NCI-H146 treated with DMSO at 0.1 percent for 48 hours (cell line): ENCODE data around the gene MALAT1.
"Not testable (repeated sequence)": the region's sequence is repeated elsewhere in the genome, so short reads cannot be mapped to it uniquely, and the experiment has no call there.

Experiments
- DNase-seq: peaks from one replicate; lab custom pipeline; 2025; ENCODE audit not compliant: unreplicated experiment; lab: John Stamatoyannopoulos, UW

The MALAT1 gene

DNA sequence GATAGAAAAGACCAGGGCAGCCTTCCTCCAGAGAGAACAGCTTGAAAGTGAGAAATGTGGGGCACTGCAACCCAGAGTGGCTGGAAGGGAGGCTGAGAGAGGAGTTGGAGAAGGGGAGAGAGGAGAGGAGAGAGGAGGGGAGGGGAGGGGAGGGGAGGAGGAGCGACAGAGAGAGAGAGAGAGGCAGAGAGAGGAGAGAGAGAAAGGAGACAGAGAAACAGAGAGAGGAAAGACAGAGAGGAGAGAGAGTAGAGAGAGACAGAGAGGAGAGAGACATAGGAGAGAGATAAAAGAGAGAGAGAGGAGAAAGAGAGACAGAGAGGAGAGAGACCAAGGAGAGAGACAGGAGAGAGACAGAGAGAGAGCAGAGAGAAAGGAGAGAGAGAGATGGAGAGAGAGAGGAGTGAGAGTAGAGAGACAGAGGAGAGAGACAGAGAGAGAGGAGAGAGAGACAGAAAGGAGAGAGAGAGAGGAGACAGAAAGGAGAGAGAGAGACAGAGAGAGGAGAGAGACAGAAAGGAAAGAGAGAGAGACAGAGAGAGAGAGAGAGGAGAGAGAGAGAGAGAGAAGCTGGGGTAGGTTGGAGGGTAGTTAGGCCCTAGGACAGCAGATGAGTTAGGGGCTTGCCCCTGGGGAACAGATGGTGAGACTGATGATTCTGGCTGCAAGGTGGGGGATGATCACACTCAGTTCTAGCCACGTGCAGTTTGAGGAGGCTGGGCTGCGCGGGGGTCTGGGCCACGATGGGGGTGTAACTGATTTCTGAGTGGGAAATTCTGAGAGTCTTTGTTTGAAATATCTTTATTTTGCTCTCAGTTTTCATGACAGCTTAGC is 17.5 kb downstream of the MALAT1 start:
- DNase-seq, result no peak

DNA sequence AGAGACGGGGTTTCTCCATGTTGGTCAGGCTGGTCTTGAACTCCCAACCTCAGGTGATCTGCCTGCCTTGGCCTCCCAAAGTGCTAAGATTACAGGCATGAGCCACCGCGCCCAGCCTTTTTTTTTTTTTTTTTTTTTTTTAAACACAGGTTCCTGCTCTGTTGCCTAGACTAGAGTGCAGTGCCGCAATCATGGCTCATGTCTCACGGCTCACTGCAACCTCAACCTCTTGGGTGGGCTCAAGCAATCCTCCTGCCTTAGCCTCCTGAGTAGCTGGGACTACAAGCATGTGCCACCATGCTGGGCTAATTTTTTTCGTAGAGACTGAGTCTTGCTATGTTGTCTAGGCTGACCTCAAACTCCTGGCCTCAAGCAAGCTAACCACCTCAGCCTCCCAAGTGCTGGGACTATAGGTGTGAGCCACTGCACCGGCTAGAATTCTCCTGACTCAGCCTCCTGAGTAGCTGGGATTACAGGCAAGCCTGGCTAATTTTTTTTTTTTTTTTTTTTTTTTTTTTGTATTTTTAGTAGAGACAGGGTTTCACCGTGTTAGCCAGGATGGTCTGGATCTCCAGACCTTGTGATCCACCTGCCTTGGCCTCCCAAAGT is 20.2 kb downstream of the MALAT1 start:
- DNase-seq, result not testable (repeated sequence)

DNA sequence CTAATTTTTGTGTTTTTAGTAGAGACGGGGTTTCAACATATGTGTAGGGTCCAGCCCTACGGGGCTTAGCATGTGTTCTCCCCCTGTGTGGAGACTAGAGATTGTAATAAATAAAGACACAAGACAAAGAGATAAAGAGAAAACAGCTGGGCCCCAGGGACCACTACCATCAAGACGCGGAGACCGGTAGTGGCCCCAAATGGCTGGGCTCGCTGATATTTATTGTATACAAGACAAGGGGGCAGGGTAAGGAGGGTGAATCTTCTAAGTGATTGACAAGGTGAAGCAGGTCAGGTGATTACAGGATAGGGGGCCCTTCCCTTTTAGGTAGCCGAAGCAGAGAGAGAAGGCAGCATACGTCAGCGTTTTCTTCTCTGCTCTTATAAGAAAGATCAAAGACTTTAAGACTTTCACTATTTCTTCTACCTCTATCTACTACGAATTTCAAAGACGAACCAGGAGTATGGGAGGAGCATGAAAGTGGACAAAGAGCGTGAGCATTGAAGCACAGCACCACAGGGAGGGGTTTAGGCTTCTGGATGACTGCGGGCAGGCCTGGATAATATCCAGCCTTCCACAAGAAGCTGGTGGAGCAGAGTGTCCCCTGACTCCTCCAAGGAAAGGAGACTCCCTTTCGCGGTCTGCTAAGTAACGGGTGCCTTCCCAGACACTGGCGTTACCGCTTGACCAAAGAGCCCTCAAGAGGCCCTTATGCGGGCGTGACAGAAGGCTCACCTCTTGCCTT is 23.1 kb downstream of the MALAT1 start:
- DNase-seq, result not testable (repeated sequence)

DNA sequence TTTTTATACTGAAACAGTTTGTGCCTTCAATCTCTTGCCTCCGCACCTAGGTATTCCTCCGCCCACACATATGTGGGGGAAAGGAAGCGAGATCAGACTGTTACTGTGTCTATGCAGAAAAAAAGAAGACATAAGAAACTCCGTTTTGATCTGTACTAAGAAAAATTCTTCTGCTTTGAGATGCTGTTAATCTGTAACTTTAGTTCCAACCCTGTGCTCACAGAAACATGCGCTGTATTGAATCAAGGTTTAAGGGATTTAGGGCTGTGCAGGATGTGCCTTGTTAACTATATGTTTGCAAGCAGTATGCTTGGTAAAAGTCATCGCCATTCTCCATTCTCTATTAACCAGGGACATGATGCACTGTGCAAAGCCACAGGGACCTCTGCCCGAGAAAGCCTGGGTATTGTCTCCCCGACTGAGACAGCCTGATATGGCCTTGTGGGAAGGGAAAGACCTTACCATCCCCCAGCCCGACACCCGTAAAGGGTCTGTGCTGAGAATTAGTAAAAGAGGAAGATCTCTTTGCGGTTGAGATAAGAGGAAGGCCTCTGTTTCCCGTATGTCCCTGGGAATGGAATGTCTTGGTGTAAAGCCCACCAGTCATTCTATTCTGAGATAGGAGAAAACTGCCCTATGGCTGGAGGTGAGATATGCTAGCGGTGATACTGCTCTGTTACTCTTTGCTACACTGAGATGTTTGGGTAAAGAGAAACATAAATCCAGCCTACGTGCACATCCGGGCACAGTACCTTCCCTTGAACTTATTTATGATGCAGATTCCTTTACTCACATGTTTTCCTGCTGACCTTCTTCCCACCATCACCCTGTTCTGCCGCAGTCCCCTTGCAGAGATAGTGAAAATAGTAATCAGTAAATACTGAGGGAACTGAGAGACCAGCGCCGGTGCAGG is 24.1 kb downstream of the MALAT1 start:
- DNase-seq, result not testable (repeated sequence)

DNA sequence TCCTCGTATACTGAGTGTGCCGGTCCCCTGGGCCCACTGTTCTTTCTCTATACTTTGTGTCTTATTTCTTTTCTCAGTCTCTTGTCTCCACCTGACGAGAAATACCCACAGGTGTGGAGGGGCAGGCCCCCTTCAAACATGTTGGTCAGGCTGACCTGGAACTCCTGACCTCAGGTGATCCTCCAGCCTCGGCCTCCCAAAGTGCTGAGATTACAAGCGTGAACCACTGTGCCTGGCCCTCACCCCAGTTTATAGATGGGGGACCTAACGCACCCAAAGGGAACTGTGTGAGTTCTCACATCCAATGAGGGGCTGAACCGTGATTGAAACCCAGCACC is 24.8 kb downstream of the MALAT1 start:
- not testable (repeated sequence) for DNase-seq

DNA sequence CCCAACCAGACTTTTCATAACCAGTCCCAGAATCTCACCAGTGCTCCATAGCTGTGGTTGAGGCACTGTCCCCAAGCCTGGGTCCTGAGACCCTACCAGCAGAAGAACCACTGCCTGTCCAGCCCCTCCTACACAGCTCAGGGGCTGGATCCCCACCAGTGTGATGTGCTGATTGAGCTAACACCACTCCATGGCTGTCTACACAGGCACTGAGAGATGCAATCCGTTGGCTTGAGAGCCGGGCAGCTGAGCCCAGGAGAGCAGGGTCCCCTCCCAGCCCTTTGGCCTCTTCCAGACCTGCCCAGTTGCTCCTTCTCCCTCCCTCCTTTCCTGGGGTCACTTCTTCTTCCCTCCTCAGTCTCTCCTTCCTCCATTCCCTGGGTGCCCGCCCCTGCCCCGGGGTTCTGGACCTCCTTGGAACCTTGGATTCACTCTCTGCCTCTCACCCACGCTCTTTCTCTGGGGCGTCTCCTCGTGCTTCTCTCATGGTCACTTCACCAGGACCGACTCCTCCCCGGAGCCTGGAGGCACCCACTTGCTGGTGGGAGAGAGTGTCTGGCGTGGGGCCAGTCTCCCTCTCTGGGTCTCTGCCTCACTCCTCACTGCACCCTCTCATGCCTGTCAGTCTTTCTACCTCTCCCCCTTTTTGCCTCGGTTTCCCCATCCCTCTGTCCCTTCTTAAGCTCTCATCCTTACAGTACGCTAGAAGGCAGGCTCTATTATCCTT is 25.3 kb downstream of the MALAT1 start:
- peak; percentile 22 for DNase-seq

DNA sequence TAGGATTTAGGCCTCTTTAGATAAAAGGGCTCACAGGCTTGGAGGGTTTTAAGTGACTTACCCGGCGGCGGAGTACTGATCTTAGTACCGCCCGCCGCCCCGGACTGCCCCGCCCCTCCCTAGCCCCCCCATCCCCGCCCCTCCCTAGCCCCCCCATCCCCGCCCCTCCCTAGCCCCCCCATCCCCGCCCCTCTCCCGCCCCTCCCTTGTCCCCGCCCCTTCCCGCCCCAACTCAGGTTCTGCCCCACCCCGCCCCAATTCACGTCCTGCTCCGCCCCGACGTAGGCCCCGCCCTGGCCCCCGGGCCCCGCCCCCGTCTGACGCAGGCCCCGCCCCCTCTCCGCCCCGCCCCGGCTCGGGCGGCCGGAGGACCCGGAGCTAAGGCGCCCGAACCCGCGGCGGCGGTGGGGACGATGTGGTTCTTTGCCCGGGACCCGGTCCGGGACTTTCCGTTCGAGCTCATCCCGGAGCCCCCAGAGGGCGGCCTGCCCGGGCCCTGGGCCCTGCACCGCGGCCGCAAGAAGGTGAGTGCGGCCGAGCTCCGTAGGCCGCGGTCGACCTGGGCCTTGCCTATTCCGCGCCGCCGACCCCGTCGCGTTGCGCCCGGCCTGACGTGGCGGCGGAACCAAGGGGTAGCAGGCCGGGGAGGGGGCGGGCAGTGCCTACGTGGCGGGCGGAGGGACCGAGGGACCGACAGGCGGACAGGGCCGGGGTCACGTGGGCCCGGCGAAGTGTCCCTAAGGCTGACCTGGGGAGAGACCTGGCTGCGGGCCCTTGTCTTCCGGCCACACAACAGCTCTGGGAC is 26.1 kb downstream of the MALAT1 start, which contains the start of gene SCYL1:
TSS of gene SCYL1 (plus strand) at position 343 of the 805 bp plus-strand sequence. CDS start at position 414, 71 bp downstream.
- no peak for DNase-seq

DNA sequence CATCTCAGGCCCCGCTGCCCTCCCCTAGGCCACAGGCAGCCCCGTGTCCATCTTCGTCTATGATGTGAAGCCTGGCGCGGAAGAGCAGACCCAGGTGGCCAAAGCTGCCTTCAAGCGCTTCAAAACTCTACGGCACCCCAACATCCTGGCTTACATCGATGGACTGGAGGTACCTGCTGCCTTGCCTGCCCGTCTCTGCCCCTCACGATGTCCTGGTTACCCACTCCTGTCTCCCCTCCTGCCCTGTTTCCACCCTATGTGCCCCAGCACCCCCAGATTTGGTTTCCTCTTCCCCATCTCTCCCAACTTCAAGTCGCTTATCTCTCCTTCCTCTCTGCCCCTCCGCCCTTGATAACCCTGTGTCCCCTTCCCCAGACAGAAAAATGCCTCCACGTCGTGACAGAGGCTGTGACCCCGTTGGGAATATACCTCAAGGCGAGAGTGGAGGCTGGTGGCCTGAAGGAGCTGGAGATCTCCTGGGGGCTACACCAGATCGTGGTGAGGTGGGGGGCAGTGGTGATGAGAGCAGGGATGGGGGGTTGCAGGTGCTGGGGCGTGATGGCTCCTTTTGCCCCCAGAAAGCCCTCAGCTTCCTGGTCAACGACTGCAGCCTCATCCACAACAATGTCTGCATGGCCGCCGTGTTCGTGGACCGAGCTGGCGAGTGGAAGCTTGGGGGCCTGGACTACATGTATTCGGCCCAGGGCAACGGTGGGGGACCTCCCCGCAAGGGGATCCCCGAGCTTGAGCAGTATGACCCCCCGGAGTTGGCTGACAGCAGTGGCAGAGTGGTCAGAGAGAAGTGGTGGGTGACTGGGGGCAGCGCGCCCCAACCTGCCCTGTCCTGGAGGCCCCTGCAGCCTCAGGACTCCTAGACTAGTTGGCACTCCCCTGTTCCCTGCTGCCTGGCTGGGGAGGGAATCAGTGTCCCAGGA is 27.0 kb downstream of the MALAT1 start:
- DNase-seq, result no peak

DNA sequence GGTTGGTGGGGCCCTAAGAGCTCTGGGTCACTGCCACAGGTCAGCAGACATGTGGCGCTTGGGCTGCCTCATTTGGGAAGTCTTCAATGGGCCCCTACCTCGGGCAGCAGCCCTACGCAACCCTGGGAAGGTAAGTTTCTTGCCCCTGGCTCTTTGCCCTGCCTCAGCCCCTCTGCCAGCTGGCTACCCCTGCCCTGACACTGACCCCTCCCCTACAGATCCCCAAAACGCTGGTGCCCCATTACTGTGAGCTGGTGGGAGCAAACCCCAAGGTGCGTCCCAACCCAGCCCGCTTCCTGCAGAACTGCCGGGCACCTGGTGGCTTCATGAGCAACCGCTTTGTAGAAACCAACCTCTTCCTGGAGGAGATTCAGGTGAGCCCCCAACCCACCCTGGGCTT is 27.9 kb downstream of the MALAT1 start:
- no peak for DNase-seq

DNA sequence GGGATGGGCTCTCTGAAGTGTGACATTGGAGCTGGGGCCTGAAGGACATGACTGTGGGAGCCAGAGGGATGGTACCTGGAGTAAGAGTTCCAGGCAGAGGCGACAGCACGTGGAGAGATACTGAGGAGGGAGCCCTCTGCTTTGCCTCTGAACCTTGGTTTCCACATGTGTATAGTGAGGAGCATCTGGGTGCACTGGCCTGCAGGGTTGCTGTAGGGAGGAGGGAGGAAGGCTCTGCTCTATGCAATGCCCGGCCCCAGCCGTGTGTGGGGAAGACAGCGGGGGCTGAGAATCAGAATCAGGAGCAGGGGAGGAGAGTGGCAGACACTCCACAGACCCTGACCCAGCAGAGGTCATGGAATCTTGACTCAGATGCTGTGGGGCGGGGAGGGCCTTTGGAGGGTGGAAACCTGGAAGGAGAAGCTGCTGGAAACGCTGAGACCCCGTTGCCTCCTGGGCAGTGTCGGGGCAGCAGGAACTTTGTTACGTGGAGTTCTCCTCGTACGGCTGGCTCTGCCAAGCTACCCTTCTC is 30.0 kb downstream of the MALAT1 start:
- no peak for DNase-seq

DNA sequence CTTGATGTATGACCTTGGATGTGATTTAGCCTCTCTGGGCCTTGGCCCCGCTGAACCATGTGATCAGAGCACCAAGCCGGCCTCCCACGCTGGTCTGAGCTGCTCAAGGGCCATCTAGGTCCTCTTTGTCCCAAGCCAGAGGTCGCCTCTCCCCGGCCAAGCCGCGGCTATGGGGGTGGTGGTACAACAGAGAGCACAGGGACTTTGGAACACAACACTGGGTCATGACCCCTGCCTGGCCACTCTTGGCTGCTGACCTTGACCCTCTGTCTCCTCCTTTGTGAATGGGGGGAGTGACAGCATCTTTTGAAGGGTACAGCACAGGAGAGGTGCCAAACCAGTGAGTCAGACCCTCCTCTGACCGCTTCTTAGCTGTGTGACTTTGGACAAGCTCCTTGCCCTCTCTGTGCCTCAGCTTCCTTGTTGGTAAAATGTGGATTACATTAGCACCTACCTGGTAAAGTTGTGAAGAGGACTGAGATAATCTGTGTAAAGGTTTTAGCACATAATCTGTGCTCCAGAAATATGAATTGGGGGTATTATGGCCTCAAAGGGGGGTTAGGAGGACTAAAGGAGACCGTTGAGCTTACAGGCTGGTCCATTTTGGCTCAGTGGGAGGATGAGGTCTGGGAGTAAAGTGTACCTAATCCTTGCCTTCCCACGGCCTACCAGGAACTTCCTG is 30.8 kb downstream of the MALAT1 start:
- DNase-seq, result no peak

DNA sequence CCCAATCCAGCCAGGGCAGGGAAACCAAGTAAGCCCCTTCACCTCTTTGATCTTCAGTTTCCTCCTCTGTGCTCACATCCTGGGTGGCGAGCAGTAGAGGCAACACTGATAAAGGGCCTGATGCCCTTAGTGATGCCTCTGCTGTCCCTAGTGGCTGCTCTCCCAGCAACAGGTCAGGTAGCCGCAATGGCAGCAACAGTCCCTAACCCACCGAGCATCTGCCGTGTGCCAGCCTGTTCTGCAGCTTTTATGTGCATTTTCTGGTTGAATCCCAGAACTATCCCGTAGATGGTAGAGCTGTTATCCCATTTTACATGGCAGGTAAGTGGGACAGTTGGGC is 31.3 kb downstream of the MALAT1 start:
- no peak for DNase-seq

DNA sequence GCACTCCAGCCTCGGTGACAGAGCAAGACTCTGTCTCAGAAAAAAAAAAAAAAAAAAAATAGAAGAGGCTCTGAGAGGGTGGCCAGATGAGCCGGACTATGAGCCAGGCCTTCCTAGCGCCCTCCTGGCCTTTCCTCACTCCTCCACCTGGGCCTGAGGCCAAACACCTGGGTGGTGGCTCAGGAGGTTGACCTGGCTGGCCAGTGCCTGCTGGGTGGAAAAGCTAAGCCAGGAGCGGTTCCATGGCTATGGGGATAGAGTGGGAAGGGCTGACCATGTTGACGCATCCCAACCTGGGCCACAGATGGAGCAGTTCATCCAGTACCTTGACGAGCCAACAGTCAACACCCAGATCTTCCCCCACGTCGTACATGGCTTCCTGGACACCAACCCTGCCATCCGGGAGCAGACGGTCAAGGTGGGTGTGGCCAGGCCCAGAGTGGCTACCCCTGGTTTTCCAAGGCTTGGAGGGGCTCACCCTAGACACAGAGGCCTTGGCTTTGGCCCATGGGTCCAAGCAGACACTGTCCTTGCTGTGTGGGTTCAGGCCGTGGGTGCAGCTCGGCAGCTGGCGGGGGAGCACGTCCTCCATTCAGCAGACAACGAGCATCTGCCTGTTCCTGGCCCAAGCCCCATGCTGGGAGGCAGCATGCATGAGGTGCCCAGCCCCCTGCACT is 33.7 kb downstream of the MALAT1 start:
- no peak for DNase-seq

DNA sequence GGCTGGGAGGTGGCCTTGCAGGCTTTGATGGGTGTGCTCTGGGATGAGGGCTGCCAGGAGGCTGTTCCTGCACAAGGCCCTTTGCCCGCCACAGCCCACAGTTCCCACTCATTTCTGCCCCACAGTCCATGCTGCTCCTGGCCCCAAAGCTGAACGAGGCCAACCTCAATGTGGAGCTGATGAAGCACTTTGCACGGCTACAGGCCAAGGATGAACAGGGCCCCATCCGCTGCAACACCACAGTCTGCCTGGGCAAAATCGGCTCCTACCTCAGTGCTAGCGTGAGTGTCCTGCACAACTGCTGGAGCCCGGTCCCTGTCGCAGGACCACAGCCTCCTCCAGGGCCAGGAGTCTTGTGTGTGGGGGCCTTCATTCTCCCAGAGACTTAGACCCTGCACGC is 36.3 kb downstream of the MALAT1 start:
- no peak for DNase-seq

DNA sequence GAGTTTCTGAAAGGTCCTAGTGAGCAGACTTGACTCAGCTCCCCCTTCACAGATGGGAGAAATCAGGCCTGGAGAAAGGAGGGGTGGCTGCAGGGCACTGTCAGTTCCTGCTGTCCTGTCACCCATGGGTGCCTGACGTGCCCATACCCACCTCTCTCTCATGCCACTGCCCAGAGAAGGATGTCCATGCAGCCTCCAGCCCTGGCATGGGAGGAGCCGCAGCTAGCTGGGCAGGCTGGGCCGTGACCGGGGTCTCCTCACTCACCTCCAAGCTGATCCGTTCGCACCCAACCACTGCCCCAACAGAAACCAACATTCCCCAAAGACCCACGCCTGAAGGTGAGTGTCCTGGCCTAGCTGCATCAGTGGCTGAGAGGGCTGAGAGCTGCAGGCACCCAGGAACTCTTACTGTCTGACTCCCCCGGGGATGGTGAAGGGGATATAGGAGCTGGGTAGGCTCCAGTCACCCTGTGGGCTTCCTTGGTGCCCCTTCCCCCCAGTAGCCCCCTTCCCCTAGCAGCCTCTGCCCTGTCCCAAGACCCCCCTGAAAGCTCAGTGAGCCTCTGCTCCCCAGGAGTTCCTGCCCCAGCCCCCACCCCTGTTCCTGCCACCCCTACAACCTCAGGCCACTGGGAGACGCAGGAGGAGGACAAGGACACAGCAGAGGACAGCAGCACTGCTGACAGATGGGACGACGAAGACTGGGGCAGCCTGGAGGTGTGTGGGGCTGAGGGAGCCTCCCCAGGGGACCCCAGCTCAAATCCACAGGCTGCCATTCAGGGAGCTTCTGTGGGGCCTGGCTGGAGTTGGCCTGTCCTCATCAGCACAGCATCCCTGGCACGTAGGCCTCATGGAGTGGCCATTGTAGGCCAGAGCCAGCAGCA is 37.8 kb downstream of the MALAT1 start:
- no peak for DNase-seq

DNA sequence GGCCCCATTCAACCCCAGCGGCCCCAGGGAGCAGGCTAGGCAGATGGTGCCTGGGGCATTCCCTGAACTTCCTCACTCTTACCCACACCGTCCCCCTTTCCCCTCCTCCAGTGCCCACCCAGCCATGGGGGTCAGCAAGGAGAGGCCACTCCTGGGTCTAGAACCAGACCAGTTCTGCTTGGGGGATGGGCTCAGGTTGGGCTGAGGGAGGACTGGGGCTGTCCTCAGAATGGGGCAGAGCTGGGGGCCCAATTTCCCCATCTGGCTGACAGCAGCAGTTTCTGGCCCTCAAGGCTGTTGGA is 38.4 kb downstream of the MALAT1 start:
- no peak for DNase-seq
